K562 (cell line): Measurements from ENCODE around the gene ITK. TPM values are rescaled to one million over a fixed set of nuclear protein-coding genes. Genes with fewer than 3 reads are reported as not detected.

Experiments used
- ATAC-seq: fragments of 200-7000 bp; cut with Tn5 transposase; 3 replicates; pipeline ENCODE4 v1.9.1; 2020; ENCODE audit warnings: moderate library complexity
- BruUV-seq: library from RNA; stranded (reverse); fragments of 400-500 nt; replicated peaks from 2 replicates; lab custom pipeline; 2021; lab: Mats Ljungman, UMichigan
- CTCF ChIA-PET: fragments of 300-600 bp; formaldehyde crosslinking; extraction: SDS; loops from one replicate; lab custom pipeline; 2021; ENCODE audit warnings: low intra/inter-chr PET ratio; lab: Yijun Ruan, JAX
- POLR2A ChIA-PET: fragments of 300-600, 350-650 bp; sonication (Branson Sonifier 250); formaldehyde crosslinking; extraction: SDS; loops from one replicate; lab custom pipeline; 2021; ENCODE audit warnings: antibody characterized with exemption, inconsistent platforms; lab: Yijun Ruan, JAX
- DNase-seq, 4 experiments: peaks; one replicate each; pipeline versions ENCODE4 v3.0.0 to v3.0.0-alpha.2; 2011 to 2018; ENCODE audit warnings: low spot score in 3 of 4, mixed read lengths in 3 of 4; ENCODE audit errors: extremely low read depth in 1 of 4
- FAIRE-seq: peaks from 2 replicates; lab custom pipeline; 2011; peaks lifted over from hg19 to GRCh38; lab: Jason Lieb, UNC
- H2AFZ ChIP-seq: 2 replicates; pipeline ENCODE4 v1.6.0; 2011; ENCODE audit warnings: low read depth, low read length, control low read depth, inconsistent platforms
- H3K27ac ChIP-seq: fragments of 200-600 bp; 3 replicates; pipeline ENCODE4 v1.8.0; 2011; ENCODE audit warnings: low read depth, mild to moderate bottlenecking, control low read depth, inconsistent platforms, low read length, moderate library complexity, mixed read lengths; ENCODE audit errors: extremely low read depth
- H3K27me3 ChIP-seq, 2 experiments: fragments of 300-600 bp in 1 of 2; 2 replicates in 1 of 2; 3 replicates in 1 of 2; pipeline versions ENCODE4 v1.6.0 to v1.8.0; 2011; ENCODE audit warnings: inconsistent platforms in 2 of 2, low read length in 2 of 2, mild to moderate bottlenecking in 1 of 2, mixed read lengths in 1 of 2, moderate library complexity in 1 of 2; ENCODE audit not compliant: control insufficient read depth in 2 of 2, insufficient read depth in 2 of 2
- H3K36me3 ChIP-seq: fragments of 300-600 bp; 3 replicates; pipeline ENCODE4 v1.8.0; 2011; ENCODE audit warnings: mild to moderate bottlenecking, low read length, inconsistent platforms; ENCODE audit not compliant: control insufficient read depth, insufficient read depth
- H3K4me1 ChIP-seq, 2 experiments: fragments of 200-600 bp in 1 of 2; replicated peaks in 1 of 2; 2 replicates in 1 of 2; 3 replicates in 1 of 2; pipeline versions ENCODE4 v1.5.1 to v1.8.0; 2011; ENCODE audit warnings: inconsistent platforms in 2 of 2, low read length in 2 of 2, mild to moderate bottlenecking in 1 of 2, mixed read lengths in 1 of 2, moderate library complexity in 1 of 2; ENCODE audit not compliant: control insufficient read depth in 2 of 2, insufficient read depth in 2 of 2
- H3K4me2 ChIP-seq: 2 replicates; pipeline ENCODE4 v1.6.1; 2011; ENCODE audit warnings: low read length, control low read depth, inconsistent platforms, mixed read lengths; ENCODE audit not compliant: insufficient read depth
- H3K4me3 ChIP-seq: fragments of 200-600 bp; sonication (generic), shearing (Covaris generic); 2 replicates; pipeline ENCODE4 v1.5.1; 2016; ENCODE audit warnings: control low read depth, inconsistent platforms
- H3K79me2 ChIP-seq: fragments of 200-600 bp; 3 replicates; pipeline ENCODE4 v1.8.0; 2011; ENCODE audit warnings: low read length, inconsistent platforms; ENCODE audit not compliant: control insufficient read depth, insufficient read depth
- H3K9ac ChIP-seq, 2 experiments: 2 replicates each; pipeline versions ENCODE4 v1.6.0 to v1.6.1; 2011; ENCODE audit warnings: low read depth in 2 of 2, low read length in 2 of 2, control low read depth in 1 of 2, inconsistent platforms in 1 of 2, mild to moderate bottlenecking in 1 of 2, mixed read lengths in 1 of 2; ENCODE audit not compliant: insufficient read depth in 1 of 2
- H3K9me1 ChIP-seq: one replicate; pipeline ENCODE4 v1.6.0; 2011; ENCODE audit warnings: inconsistent platforms, mild to moderate bottlenecking, low read length, moderate library complexity; ENCODE audit not compliant: control insufficient read depth, insufficient read depth
- H3K9me3 ChIP-seq: replicated peaks from 2 replicates; pipeline ENCODE4 v1.5.1; 2011; ENCODE audit warnings: low read depth, low read length, inconsistent platforms; ENCODE audit not compliant: control insufficient read depth, insufficient read depth
- H4K20me1 ChIP-seq: replicated peaks from 2 replicates; pipeline ENCODE4 v1.6.1; 2011; ENCODE audit warnings: low read length, inconsistent platforms, mixed read lengths; ENCODE audit not compliant: control insufficient read depth, insufficient read depth
- EGR1 ChIP-seq: fragments of 450-650 bp; conservative IDR thresholded peaks from 2 replicates; pipeline ENCODE4 v1.6.1; 2017; ENCODE audit warnings: mild to moderate bottlenecking
- SMARCE1 ChIP-seq: fragments of 450-650 bp; IDR thresholded peaks from 2 replicates; pipeline ENCODE4 v1.7.1; 2016; ENCODE audit warnings: mild to moderate bottlenecking
- ZFP1 ChIP-seq: fragments of 450-650 bp; formaldehyde crosslinking; IDR thresholded peaks from 2 replicates; pipeline ENCODE4 v1.4.0; 2020; ENCODE audit warnings: mild to moderate bottlenecking, mixed read lengths
- ZNF239 ChIP-seq: fragments of 250-450 bp; sonication (Bioruptor Pico); IDR thresholded peaks from 2 replicates; pipeline ENCODE4 v1.4.0; 2020; ENCODE audit warnings: mild to moderate bottlenecking
- ZNF766 ChIP-seq: fragments of 200-800 bp; sonication (Bioruptor generic); conservative IDR thresholded peaks from 2 replicates; pipeline ENCODE4 v1.6.1; 2016; ENCODE audit warnings: missing genetic modification characterization, missing compliant biosample characterization
- WGBS: fragments of 100-300 bp; shearing (Covaris generic); methylation state at CpG from one replicate; pipeline ENCODE4 v1.1.6; 2016; ENCODE audit warnings: low coverage, mixed read lengths; ENCODE audit not compliant: insufficient coverage; ENCODE audit errors: missing lambda C conversion rate; 5-methylcytosine and 5-hydroxymethylcytosine counted together
- in situ Hi-C: fragments of 300-500 bp; cut with MboI; formaldehyde crosslinking; loops from 4 replicates; pipeline ENCODE4 v1.15.0; 2018; ENCODE audit warnings: inconsistent platforms, mixed read lengths
- intact Hi-C: fragments of 100-400 bp; cut with micrococcal nuclease; formaldehyde crosslinking; loops from 2 replicates; pipeline ENCODE4 v1.14.2; 2022
- polyA plus RNA-seq, 8 experiments: library from polyadenylated mRNA; depleted of rRNA in 4 of 8; stranded (reverse) in 5 of 8; unstranded in 3 of 8; fragments of >200 nt; fragmentation: Nextera tagmentation in 2 of 8; fragmentation: Illumina TruSeq in 1 of 8; extraction: Ambion mirVana in 2 of 8; extraction: Trizol in 1 of 8; gene quantifications; 2 replicates each; pipeline versions ENCODE4 v1.2.1 to v1.2.3, GENCODE V29; 2011 to 2014; ENCODE audit warnings: inconsistent platforms in 1 of 8, missing spikeins in 1 of 8
- total RNA-seq, 7 experiments: library from RNA; depleted of rRNA in 6 of 7; stranded (reverse); fragments of >200 nt in 6 of 7; fragmentation: Illumina TruSeq in 2 of 7; extraction: Trizol in 2 of 7; gene quantifications; 2 replicates each; pipeline versions ENCODE4 v1.2.1 to v1.2.3, GENCODE V29; 2011 to 2021; ENCODE audit warnings: low replicate concordance in 1 of 7
- TF ChIP-seq, protein P1 (sequence below), 2 experiments: IDR thresholded peaks in 1 of 2; conservative IDR thresholded peaks in 1 of 2; 2 replicates each; pipeline ENCODE4 v1.6.1; 2016; ENCODE audit warnings: low read depth in 2 of 2, mild to moderate bottlenecking in 1 of 2, missing compliant biosample characterization in 1 of 2, missing genetic modification characterization in 1 of 2, moderate library complexity in 1 of 2

Gene ITK
- total and polyA plus RNA-seq, 9 of the 15 experiments (the other 6 are each of a cell fraction or from before 2014, with no cell fraction given): 0.04 to 0.75 TPM; not detected in 7

DNA sequence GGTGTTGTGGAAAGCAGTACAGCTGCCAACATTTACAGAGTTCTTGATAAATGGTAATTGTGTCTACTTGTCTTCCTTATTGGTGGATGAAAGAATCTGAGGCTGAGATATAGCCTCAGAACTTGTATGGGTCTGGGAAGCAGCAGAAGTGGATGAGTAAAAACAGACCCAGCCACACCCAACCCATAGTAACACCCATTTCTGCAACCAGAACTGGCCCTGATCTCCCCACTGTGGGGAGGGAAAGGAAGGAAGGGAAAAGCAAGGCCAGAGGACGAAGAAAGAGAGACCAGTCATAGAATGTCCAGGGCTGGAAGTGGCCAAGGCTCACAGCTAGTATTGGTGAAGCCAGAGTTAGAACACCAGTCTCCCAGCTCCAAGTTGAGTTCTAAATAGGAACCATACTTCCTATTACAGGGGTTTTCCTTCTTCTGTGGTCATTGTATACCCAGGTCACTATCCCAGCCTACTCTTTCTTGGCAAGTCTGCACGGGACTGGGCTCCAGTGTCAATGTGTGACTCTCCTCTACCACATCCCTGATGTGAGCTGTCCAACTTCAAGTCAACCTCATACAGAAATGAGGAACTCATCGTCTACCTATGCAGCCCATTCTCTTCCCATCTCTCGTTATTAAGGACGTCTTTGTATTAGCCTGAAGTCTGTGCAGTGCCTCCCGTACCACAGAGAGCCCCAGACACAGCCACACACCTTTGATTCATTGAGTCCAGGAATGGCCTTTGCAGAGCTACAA, 35.9 kb downstream of the ITK start:
- Histone ChIP-seq H3K4me3 (no peak overlapping the region), H3K9me3 (no peaks in the 10 kb centered on the region), H3K79me2 (no peaks in the 10 kb centered on the region), H3K27ac (no peak overlapping the region), H3K27me3 (no peaks in the 10 kb centered on the region), H3K9ac (no peak overlapping the region), H3K4me2 (no peak overlapping the region), H4K20me1 (no peaks in the 10 kb centered on the region), H2AFZ (no peak overlapping the region), H3K9me1 (no peaks in the 10 kb centered on the region), H3K4me1 (no peaks in the 10 kb centered on the region; a peak in 1 of 5 replicates), H3K36me3 (no peaks in the 10 kb centered on the region)
- ChIA-PET CTCF (no interaction called here), POLR2A (interaction anchor here (1.6 kb wide), 1 partner anchor 10 kb away, joined by 5 read pairs; no protein-coding TSS in a partner anchor)
- DNase-seq (no peak), ATAC-seq (no peak), FAIRE-seq (no peak)
- intact Hi-C loops (no loop called here), in situ Hi-C loops (no loop called here)
- TF ChIP-seq ZNF239 (CRISPR knock-in tag): no peak
- TF ChIP-seq ZNF766 (CRISPR knock-in tag): no peak
- no peak for TF ChIP-seq ZFP1
- BruUV-seq: no TSS peak
- 0% methylated on average over 5 of the region's 6 CpGs for WGBS

DNA sequence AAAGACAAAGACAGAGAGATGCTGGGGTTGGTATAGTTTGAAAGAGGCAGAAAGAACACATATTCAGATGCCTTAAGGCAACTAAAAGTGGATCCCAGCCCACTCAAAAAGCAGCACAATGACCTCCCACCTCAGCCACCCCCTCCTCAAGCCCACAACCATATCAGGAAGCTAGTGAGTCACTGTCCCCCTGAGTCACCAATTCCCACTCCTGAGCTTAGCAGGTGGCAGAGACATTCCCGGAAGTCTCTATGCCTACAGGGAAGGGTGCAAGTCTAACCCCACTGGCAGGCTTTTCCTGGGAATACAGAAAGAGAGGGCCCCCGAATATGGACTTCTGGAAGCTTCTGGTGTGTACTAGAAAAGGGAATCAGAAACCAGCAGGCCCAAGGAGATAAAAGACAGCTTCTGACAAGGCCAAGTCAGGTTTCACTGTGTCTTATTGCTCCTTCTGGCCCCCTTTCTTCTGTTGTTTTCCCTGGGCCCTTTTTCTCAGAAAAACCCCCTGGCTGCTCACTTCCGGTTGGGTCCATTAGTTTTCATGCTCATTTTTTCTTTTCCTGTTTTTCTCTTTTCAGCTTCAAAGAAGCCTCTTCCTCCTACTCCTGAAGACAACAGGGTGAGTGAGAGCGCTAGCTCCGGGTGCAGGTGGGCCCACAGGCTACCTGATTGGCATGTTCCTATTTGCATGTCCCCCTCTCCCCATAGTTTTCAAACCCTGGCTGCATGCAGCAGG, 36.8 kb downstream of the ITK start:
- no peak overlapping the region for H2AFZ ChIP-seq
- DNase-seq (no peak), FAIRE-seq (no peak), ATAC-seq (no peak)
- H3K79me2 ChIP-seq: no peaks in the 10 kb centered on the region
- H3K9ac ChIP-seq: no peak overlapping the region
- in situ Hi-C loops: no loop called here
- no TSS peak for BruUV-seq
- CTCF ChIA-PET: no interaction called here
- H3K27ac ChIP-seq: no peak overlapping the region
- H3K27me3 ChIP-seq: no peaks in the 10 kb centered on the region
- no peak overlapping the region for H3K4me2 ChIP-seq
- H3K9me1 ChIP-seq: no peaks in the 10 kb centered on the region
- no peaks in the 10 kb centered on the region for H3K36me3 ChIP-seq
- H3K9me3 ChIP-seq: no peaks in the 10 kb centered on the region
- no peaks in the 10 kb centered on the region; a peak in 1 of 5 replicates for H3K4me1 ChIP-seq
- no peak overlapping the region for H3K4me3 ChIP-seq
- WGBS: 3% methylated on average over 5 of the region's 5 CpGs
- POLR2A ChIA-PET: interaction anchor here (0.6 kb wide), 1 partner anchor 442 kb away, joined by 4 read pairs; no protein-coding TSS in a partner anchor
- H4K20me1 ChIP-seq: no peaks in the 10 kb centered on the region
- intact Hi-C loops: no loop called here
- TF ChIP-seq SMARCE1 (no peak), EGR1 (peak; percentile 28; the same call in 1 of the 2 replicates)
- TF ChIP-seq, protein P1, sequence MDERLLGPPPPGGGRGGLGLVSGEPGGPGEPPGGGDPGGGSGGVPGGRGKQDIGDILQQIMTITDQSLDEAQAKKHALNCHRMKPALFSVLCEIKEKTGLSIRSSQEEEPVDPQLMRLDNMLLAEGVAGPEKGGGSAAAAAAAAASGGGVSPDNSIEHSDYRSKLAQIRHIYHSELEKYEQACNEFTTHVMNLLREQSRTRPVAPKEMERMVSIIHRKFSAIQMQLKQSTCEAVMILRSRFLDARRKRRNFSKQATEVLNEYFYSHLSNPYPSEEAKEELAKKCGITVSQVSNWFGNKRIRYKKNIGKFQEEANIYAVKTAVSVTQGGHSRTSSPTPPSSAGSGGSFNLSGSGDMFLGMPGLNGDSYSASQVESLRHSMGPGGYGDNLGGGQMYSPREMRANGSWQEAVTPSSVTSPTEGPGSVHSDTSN (CRISPR knock-in tag; IDR thresholded peaks at IDR 0.05; ENCODE audit: low read depth): no peak
- TF ChIP-seq, protein P1 (tag; conservative IDR thresholded peaks at IDR 0.05; ENCODE audit: low read depth): no peak
